ENCODE measurements around the gene WDR82. TPM values are rescaled to one million over a fixed set of nuclear protein-coding genes. Genes with fewer than 3 reads are reported as not detected.

Gene WDR82
- total RNA-seq, 1 experiment from 2014 or later, result 44.5 TPM

GRCh38 chr3:52295671-52296208 is 17.3 kb upstream of the WDR82 start:
- H3K4me1 ChIP-seq (replicated peaks; ENCODE audit: insufficient read depth), result no peaks in the 10 kb centered on the region
- no peaks in the 10 kb centered on the region for H3K79me2 ChIP-seq (ENCODE audit: low read depth)
- no peak overlapping the region for H3K27ac ChIP-seq
- CTCF ChIA-PET, result no interaction called here
- POLR2A ChIA-PET (ENCODE audit: unreplicated experiment), result no interaction called here
- no peak overlapping the region for H2AFZ ChIP-seq
- DNase-seq, result no peak
- no peak overlapping the region for H3K4me3 ChIP-seq
- no peaks in the 10 kb centered on the region for H3K9me2 ChIP-seq (ENCODE audit: insufficient read depth)
- no peaks in the 10 kb centered on the region for H3K36me3 ChIP-seq (ENCODE audit: low read depth)
- H3K27me3 ChIP-seq (ENCODE audit: insufficient read depth, low read depth), result no peaks in the 10 kb centered on the region
- no TSS peak for BruUV-seq (replicated peaks)
- H3K9me3 ChIP-seq (ENCODE audit: insufficient read depth, low read depth), result no peaks in the 10 kb centered on the region
- no peak overlapping the region for H3K4me2 ChIP-seq
- no peaks in the 10 kb centered on the region for H4K20me1 ChIP-seq (ENCODE audit: insufficient read depth)
- intact Hi-C loops (cut with micrococcal nuclease; ENCODE audit: unreplicated experiment), result no loop called here
- no peaks in the 10 kb centered on the region for H3F3A ChIP-seq (ENCODE audit: insufficient read depth, low read depth)
- TF ChIP-seq EZH2 (IDR thresholded peaks at IDR 0.05; ENCODE audit: low read depth) (no peak), CTCF (conservative IDR thresholded peaks at IDR 0.05) (no peak)

- Histone ChIP-seq H3K27ac (no peak overlapping the region), H2AFZ (no peak overlapping the region), H3F3A (ENCODE audit: insufficient read depth, low read depth) (no peaks in the 10 kb centered on the region), H3K4me2 (no peak overlapping the region), H3K4me3 (no peak overlapping the region), H3K9me3 (ENCODE audit: insufficient read depth, low read depth) (no peaks in the 10 kb centered on the region), H3K79me2 (ENCODE audit: low read depth) (no peaks in the 10 kb centered on the region), H3K9me2 (ENCODE audit: insufficient read depth) (no peaks in the 10 kb centered on the region), H3K27me3 (ENCODE audit: insufficient read depth, low read depth) (no peaks in the 10 kb centered on the region), H4K20me1 (ENCODE audit: insufficient read depth) (no peaks in the 10 kb centered on the region), H3K36me3 (ENCODE audit: low read depth) (no peaks in the 10 kb centered on the region), H3K4me1 (replicated peaks; ENCODE audit: insufficient read depth) (no peaks in the 10 kb centered on the region)
- ChIA-PET CTCF (no interaction called here), POLR2A (ENCODE audit: unreplicated experiment) (interaction anchor here (0.6 kb wide), 1 partner anchor 625 kb away, joined by 3 read pairs; no protein-coding TSS in a partner anchor)
- DNase-seq, result no peak
- TF ChIP-seq EZH2 (IDR thresholded peaks at IDR 0.05; ENCODE audit: low read depth) (no peak), CTCF (conservative IDR thresholded peaks at IDR 0.05) (no peak)
- no TSS peak for BruUV-seq (replicated peaks)
- intact Hi-C loops (cut with micrococcal nuclease; ENCODE audit: unreplicated experiment), result loop anchor here (5.0 kb wide), 1 partner anchor 93 kb away; no protein-coding TSS in a partner anchor
Measured at GRCh38 chr3:52294320-52295150, 16.1 kb upstream of the WDR82 start.

GRCh38 chr3:52293491-52294319 is 15.3 kb upstream of the WDR82 start:
- no TSS peak for BruUV-seq (replicated peaks)
- H3F3A ChIP-seq (ENCODE audit: insufficient read depth, low read depth), result no peaks in the 10 kb centered on the region
- H3K36me3 ChIP-seq (ENCODE audit: low read depth), result no peaks in the 10 kb centered on the region
- H3K27me3 ChIP-seq (ENCODE audit: insufficient read depth, low read depth), result no peaks in the 10 kb centered on the region
- intact Hi-C loops (cut with micrococcal nuclease; ENCODE audit: unreplicated experiment), result loop anchor here (5.0 kb wide), 1 partner anchor 94 kb away; no protein-coding TSS in a partner anchor
- TF ChIP-seq CTCF (conservative IDR thresholded peaks at IDR 0.05) (no peak), EZH2 (IDR thresholded peaks at IDR 0.05; ENCODE audit: low read depth) (no peak)
- H2AFZ ChIP-seq, result no peak overlapping the region
- no peak for DNase-seq
- H3K4me3 ChIP-seq, result no peak overlapping the region
- CTCF ChIA-PET, result no interaction called here
- H3K9me3 ChIP-seq (ENCODE audit: insufficient read depth, low read depth), result no peaks in the 10 kb centered on the region
- H3K4me2 ChIP-seq, result no peak overlapping the region
- peaks cover 1% of the 10 kb centered on the region; the same call in 1 of the 2 replicates for H3K79me2 ChIP-seq (ENCODE audit: low read depth)
- peaks cover 4% of the 10 kb centered on the region; the same call in 1 of the 2 replicates for H3K4me1 ChIP-seq (replicated peaks; ENCODE audit: insufficient read depth)
- no peaks in the 10 kb centered on the region for H3K9me2 ChIP-seq (ENCODE audit: insufficient read depth)
- H3K27ac ChIP-seq, result no peak overlapping the region
- H4K20me1 ChIP-seq (ENCODE audit: insufficient read depth), result no peaks in the 10 kb centered on the region
- POLR2A ChIA-PET (ENCODE audit: unreplicated experiment), result no interaction called here
